ENCODE results near the gene OSBP2.

The OSBP2 gene

DNA sequence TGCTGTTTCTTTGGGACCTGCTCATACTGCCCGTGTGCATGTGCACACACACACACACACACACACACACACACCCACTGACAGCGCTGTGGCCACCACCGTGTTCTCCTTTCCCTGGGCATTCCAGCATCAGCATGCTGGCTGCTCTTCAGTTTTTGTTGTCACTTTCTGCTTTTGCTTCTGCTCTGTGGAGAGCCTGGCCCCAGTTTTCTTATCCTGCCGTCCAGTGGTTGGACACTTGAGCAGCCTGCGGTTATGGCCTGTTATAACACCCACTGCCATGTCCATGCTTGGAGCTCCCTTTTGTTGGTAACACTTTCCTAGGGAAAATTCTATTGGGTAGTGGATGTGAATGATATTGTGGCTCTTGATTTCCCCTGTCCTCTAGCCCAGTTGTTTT lies 83.6 kb downstream of the OSBP2 start:
- TF ChIP-seq TAF1 (IDR thresholded peaks at IDR 0.05; ENCODE audit: borderline replicate concordance, insufficient read depth, low read length): no peak
- no peak for TF ChIP-seq POLR2AphosphoS5 (IDR thresholded peaks at IDR 0.05; ENCODE audit: low read depth, low read length)
- no peak for TF ChIP-seq SIN3A (IDR thresholded peaks at IDR 0.05; ENCODE audit: borderline replicate concordance, insufficient read depth, low read length)
- TF ChIP-seq, protein P1, sequence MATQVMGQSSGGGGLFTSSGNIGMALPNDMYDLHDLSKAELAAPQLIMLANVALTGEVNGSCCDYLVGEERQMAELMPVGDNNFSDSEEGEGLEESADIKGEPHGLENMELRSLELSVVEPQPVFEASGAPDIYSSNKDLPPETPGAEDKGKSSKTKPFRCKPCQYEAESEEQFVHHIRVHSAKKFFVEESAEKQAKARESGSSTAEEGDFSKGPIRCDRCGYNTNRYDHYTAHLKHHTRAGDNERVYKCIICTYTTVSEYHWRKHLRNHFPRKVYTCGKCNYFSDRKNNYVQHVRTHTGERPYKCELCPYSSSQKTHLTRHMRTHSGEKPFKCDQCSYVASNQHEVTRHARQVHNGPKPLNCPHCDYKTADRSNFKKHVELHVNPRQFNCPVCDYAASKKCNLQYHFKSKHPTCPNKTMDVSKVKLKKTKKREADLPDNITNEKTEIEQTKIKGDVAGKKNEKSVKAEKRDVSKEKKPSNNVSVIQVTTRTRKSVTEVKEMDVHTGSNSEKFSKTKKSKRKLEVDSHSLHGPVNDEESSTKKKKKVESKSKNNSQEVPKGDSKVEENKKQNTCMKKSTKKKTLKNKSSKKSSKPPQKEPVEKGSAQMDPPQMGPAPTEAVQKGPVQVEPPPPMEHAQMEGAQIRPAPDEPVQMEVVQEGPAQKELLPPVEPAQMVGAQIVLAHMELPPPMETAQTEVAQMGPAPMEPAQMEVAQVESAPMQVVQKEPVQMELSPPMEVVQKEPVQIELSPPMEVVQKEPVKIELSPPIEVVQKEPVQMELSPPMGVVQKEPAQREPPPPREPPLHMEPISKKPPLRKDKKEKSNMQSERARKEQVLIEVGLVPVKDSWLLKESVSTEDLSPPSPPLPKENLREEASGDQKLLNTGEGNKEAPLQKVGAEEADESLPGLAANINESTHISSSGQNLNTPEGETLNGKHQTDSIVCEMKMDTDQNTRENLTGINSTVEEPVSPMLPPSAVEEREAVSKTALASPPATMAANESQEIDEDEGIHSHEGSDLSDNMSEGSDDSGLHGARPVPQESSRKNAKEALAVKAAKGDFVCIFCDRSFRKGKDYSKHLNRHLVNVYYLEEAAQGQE (IDR thresholded peaks at IDR 0.05; ENCODE audit: insufficient read depth in 1 of 2, low read depth in 2 of 2, low read length in 2 of 2): no peak
- no peak for TF ChIP-seq FOXP2 (optimal IDR thresholded peaks at IDR 0.05; ENCODE audit: borderline replicate concordance, extremely low read depth, extremely low read length, insufficient read depth)

DNA sequence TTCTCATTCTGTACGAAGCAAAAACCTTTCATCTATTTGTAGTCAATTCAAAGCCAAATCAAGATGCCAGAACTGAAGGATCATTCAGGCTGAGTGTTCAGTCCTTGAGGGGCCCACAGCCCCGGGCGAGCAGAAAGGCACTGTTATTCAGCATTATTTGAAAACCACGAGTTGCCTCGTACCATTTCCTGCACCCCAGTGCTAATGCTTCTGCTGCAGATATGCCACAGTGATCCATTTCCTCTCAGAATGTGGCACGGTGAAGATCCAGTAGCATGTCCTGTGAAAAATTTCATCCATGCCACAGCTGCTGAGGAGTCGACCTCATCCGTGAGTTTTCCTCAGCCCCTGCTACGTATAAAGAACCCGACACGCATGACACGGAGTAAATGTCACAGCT lies 85.4 kb downstream of the OSBP2 start:
- TF ChIP-seq, protein P1 (IDR thresholded peaks at IDR 0.05; ENCODE audit: insufficient read depth in 1 of 2, low read depth in 2 of 2, low read length in 2 of 2): no peak
- TF ChIP-seq TAF1 (IDR thresholded peaks at IDR 0.05; ENCODE audit: borderline replicate concordance, insufficient read depth, low read length): no peak
- no peak for TF ChIP-seq SIN3A (IDR thresholded peaks at IDR 0.05; ENCODE audit: borderline replicate concordance, insufficient read depth, low read length)
- TF ChIP-seq POLR2AphosphoS5 (IDR thresholded peaks at IDR 0.05; ENCODE audit: low read depth, low read length): no peak
- no peak for TF ChIP-seq FOXP2 (optimal IDR thresholded peaks at IDR 0.05; ENCODE audit: borderline replicate concordance, extremely low read depth, extremely low read length, insufficient read depth)

GRCh38 chr22:30781271-30781875 lies 86.7 kb downstream of the OSBP2 start:
- TF ChIP-seq POLR2AphosphoS5 (IDR thresholded peaks at IDR 0.05; ENCODE audit: low read depth, low read length) (no peak), TAF1 (IDR thresholded peaks at IDR 0.05; ENCODE audit: borderline replicate concordance, insufficient read depth, low read length) (no peak), SIN3A (IDR thresholded peaks at IDR 0.05; ENCODE audit: borderline replicate concordance, insufficient read depth, low read length) (no peak), FOXP2 (optimal IDR thresholded peaks at IDR 0.05; ENCODE audit: borderline replicate concordance, extremely low read depth, extremely low read length, insufficient read depth) (no peak)
- TF ChIP-seq, protein P1 (IDR thresholded peaks at IDR 0.05; ENCODE audit: insufficient read depth in 1 of 2, low read depth in 2 of 2, low read length in 2 of 2): no peak

GRCh38 chr22:30782613-30783012 lies 87.9 kb downstream of the OSBP2 start:
- TF ChIP-seq SIN3A (IDR thresholded peaks at IDR 0.05; ENCODE audit: borderline replicate concordance, insufficient read depth, low read length): no peak
- TF ChIP-seq TAF1 (IDR thresholded peaks at IDR 0.05; ENCODE audit: borderline replicate concordance, insufficient read depth, low read length): no peak
- no peak for TF ChIP-seq FOXP2 (optimal IDR thresholded peaks at IDR 0.05; ENCODE audit: borderline replicate concordance, extremely low read depth, extremely low read length, insufficient read depth)
- TF ChIP-seq, protein P1 (IDR thresholded peaks at IDR 0.05; ENCODE audit: insufficient read depth in 1 of 2, low read depth in 2 of 2, low read length in 2 of 2): no peak
- TF ChIP-seq POLR2AphosphoS5 (IDR thresholded peaks at IDR 0.05; ENCODE audit: low read depth, low read length): no peak

Data from PFSK-1 (cell line).